GM21390 (cell line): ENCODE data around the gene EMILIN3.

Experiments
- ATAC-seq: cut with Tn5 transposase; IDR thresholded peaks from one replicate; pipeline ENCODE4 v1.9.1; 2021; ENCODE audit not compliant: unreplicated experiment

EMILIN3 gene

DNA sequence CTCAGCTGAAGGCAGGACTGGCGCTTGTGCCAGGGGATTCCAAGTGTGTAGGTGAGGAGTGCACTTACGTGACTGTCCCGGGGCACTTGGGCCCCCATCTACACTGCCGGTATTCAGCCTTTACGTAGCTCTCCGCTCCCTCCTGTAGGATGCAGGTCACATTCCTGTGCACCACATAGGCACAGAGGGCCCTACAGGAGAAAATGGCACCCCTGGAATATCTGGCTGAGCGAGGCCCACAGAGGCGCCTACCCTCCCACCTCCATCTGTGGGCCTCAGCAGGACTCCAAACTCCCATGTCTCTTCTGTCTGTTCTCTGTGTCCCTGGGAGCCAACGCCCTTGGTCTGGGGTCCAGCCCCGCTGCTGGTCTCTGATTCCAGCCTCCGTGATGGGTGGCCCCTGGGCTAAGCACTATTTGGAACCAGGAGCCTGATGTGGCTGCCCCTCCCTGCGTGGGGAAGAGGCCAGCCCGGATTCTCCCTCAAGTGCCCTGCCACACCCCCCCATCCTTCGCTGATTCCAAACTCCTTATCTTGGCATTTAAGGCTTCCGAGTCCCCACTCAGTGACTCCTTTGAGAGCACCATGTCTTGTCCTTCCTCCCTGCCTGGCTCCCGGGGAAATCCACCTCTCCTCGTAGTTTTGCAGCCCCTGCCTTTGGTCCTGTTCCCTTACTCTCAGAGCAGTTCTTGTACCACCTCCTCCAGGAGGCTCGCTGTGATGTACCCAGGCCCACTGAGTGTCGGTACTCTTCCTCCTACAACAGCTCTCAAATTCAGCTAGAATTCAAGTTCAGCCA, 1.5 kb downstream of the EMILIN3 start:
- ATAC-seq = no peak

- ATAC-seq = no peak
Observed at GRCh38 chr20:41364236-41364855, 2.3 kb downstream of the EMILIN3 start.

- no peak for ATAC-seq
Observed at GRCh38 chr20:41363601-41364000, 3.0 kb downstream of the EMILIN3 start.

DNA sequence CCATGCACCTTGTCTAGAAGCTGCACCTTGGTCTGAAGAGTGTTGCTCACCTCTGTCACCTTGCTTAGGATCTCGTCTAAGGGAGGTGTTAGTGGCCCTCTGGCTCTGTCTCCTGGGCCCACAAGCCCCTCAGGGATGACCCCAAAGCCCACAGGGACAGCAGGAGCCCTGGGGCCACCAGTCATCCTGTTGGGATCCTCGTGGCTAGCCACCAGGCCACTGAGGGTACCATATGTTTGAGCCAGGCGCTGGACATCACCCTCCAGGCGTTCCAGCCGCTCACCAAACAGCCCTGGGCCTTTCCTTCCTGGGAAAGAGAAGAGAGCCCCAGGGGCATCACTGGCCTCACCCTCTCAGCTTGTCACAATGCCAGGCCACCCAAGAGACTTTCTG, 3.9 kb downstream of the EMILIN3 start:
- ATAC-seq = no peak

GRCh38 chr20:41361757-41362747, 4.6 kb downstream of the EMILIN3 start:
- no peak for ATAC-seq

- ATAC-seq = no peak
Observed at GRCh38 chr20:41360831-41361756, 5.5 kb downstream of the EMILIN3 start.

- no peak for ATAC-seq
Observed at GRCh38 chr20:41359541-41360011, 7.0 kb downstream of the EMILIN3 start.

DNA sequence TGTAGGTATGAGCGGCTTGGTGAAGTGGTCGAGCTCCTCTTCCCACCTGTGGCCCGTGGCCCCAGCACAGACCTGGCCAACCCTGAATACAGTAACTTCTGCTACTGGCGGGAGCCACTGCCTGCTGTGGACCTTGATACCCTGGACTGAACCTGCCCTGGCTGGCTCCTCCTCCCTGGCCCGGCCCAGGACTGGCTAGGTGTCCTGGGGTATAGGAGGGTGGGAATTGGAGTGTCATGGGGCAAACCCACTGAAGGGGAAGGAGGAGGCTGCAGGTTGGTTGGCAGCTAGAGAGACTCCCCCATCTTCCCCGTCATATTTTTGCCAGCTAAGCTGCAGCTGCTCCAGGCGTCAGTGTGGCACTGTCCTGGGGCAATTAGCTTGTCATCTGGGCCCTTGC, 7.9 kb downstream of the EMILIN3 start:
- no peak for ATAC-seq

- ATAC-seq = no peak
Observed at GRCh38 chr20:41358230-41358629, 8.4 kb downstream of the EMILIN3 start.

GRCh38 chr20:41357424-41358163, 9.0 kb downstream of the EMILIN3 start:
- ATAC-seq = no peak

DNA sequence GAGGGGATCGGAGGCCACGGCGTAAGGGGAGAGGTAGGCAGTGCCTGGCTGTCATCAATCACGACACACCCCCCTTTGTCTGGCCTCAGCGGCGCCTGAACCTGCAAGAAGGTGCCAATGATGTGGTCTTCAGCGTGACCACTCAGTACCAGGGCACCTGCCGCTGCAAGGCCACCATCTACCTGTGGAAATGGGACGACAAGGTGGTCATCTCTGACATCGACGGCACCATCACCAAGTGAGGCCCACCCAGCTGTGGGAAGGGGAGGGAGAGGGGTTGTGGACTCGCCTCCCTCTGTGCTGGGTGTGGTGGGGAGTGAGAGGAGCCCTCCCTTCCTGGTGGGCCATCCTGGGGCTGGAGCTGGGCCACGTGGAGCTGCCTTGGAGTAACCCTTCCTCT, 9.7 kb downstream of the EMILIN3 start:
- no peak for ATAC-seq

DNA sequence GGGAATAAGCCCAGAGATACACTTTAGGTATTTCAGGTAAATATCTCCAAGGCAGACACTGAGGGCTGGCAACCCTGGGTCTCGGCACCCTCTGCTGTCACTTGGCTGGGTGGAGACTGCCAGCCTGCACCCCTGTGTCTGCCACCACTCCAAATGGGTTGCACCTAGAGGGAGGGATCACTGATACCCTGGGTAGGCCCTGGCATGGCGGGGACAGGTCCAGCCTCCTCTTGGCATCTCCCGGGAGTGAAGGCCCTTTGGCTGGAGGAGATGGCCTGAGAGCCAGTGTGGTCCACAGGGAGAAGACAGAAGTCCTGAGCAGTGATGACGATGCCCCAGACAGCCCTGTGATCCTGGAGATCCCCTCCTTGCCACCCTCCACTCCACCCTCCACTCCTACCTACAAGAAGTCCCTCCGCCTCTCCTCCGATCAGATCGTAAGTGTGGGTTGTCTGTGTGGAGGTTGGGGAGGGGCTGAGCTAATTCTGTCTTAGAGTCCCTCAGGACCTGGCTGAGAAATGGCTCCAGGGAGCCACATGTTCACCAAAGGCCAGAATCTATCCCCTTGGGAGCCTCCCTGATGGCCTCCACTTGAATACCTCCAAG, 10.9 kb downstream of the EMILIN3 start:
- ATAC-seq = no peak

- ATAC-seq = no peak
Observed at GRCh38 chr20:41355192-41355591, 11.4 kb downstream of the EMILIN3 start.

DNA sequence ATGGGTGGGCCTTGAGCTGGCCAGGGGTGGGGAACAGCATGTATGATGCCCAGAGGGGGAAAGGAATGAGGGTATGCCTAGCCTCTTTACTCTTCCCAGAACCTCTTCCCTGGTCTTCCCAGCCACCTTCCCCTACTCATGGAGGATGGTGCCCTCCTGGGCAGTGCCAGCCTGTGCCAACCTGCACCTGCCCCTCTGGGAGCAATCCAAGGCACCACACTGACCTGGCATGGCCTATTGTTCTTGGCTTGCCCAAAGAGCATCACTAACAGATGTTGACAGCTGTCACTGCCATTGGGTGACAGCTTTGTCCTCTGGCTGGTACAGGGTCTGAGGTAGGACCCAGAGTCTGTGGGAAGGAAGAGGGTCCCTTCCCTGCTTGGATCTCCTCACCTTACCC, 13.1 kb downstream of the EMILIN3 start:
- no peak for ATAC-seq

GRCh38 chr20:41352666-41353065, 14.0 kb downstream of the EMILIN3 start:
- ATAC-seq = no peak

- ATAC-seq = no peak
Observed at GRCh38 chr20:41352106-41352505, 14.5 kb downstream of the EMILIN3 start.

GRCh38 chr20:41350408-41350962, 16.1 kb downstream of the EMILIN3 start:
- ATAC-seq = no peak

GRCh38 chr20:41349943-41350342, 16.7 kb downstream of the EMILIN3 start:
- ATAC-seq = no peak

DNA sequence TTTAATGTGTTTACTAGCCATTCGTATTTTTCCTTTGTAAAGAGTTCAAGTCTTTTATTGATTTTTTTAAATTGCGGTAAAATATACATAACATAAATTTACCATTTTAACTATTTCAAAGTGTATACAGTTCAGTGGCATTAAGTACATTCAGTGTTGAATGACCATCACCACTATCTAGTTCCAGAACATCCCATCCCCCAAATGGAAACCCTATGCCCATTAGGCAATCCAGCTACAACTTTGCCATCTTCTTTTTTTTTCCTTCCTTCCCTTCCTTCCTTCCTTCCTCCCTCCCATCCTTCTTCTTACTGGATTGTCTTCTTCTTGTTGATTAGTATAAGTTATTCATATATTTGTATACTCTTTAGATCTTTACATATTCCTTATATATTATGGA, 17.4 kb downstream of the EMILIN3 start:
- no peak for ATAC-seq
